ENCODE data around the gene WDR88. TPM values are rescaled to one million over a fixed set of nuclear protein-coding genes. Genes with fewer than 3 reads are reported as not detected.

Gene WDR88
- total and polyA plus RNA-seq, 2 of the 8 experiments (the other 6 are each of a cell fraction or from before 2014, with no cell fraction given) = not detected

DNA sequence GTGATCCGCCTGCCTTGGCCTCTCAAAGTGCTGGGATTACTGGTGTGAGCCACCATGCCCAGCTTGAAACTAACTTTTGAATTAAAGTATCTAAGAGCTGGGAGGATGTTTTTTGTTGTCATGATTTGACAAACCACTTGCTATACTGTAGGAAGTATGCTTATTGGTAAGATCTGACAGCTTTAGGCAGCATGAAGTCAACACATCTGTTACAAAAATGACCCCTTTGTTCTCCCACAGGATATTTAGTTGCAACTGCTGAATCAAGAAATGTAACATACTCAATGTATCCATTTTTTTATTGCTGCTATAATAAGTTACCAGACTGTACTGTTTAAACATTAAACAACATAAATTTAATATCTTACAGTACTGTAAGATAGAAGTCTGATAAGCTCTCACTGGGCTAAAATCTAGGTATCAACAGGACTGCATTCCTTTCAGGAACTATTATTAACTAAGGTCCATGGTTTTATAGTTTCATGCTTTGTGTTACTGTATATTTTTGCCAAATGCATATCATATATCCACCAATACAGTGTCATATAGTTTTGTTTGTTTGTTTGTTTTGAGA, 39.4 kb downstream of the WDR88 start:
- Histone ChIP-seq H2BK5ac (ENCODE audit: low read depth, low read length) (no peak overlapping the region), H3K4me3 (ENCODE audit: extremely low read depth in 1 of 4, insufficient read depth in 2 of 4, low read depth in 3 of 4, low read length in 4 of 4) (no peak overlapping the region), H3K4me1 (replicated peaks in 1 of 4; ENCODE audit: control insufficient read depth in 3 of 4, insufficient read depth in 4 of 4, low read length in 3 of 4) (peaks cover 0 to 3% (median under 1%) of the 10 kb centered on the region in 4 experiments; a peak in 2 of 7 replicates), H4K91ac (replicated peaks; ENCODE audit: insufficient read length, low read length) (no peak overlapping the region), H3K4ac (replicated peaks; ENCODE audit: insufficient read length, low read depth, low read length) (no peak overlapping the region), H3K79me1 (ENCODE audit: low read depth, low read length) (peaks cover 3% of the 10 kb centered on the region; the same call in 1 of the 2 replicates), H2AFZ (ENCODE audit: low read length) (no peak overlapping the region), H2BK15ac (ENCODE audit: low read length) (no peak overlapping the region), H3K9ac (replicated peaks in 1 of 4; ENCODE audit: extremely low read depth in 1 of 4, low read depth in 3 of 4, low read length in 3 of 4) (no peak overlapping the region), H3K56ac (replicated peaks; ENCODE audit: insufficient read length, low read depth, low read length) (no peak overlapping the region), H3K4me2 (ENCODE audit: insufficient read depth in 1 of 2, low read depth in 2 of 2, low read length in 2 of 2) (no peak overlapping the region), H4K5ac (ENCODE audit: insufficient read length, low read depth, low read length) (no peak overlapping the region), H3K14ac (ENCODE audit: insufficient read length) (no peak overlapping the region), H2BK12ac (ENCODE audit: low read depth, low read length) (no peak overlapping the region), H2BK120ac (replicated peaks; ENCODE audit: low read depth, low read length) (no peak overlapping the region), H3K18ac (ENCODE audit: extremely low read depth, low read length) (no peak overlapping the region), H3K27me3 (replicated peaks in 1 of 4; ENCODE audit: control insufficient read depth in 3 of 4, extremely low read depth in 1 of 4, insufficient read depth in 3 of 4, low read length in 3 of 4) (no peaks in the 10 kb centered on the region), H2BK20ac (ENCODE audit: low read length) (no peak overlapping the region), H3K23ac (ENCODE audit: insufficient read length) (no peak overlapping the region), H2AK5ac (ENCODE audit: low read depth, low read length) (no peak overlapping the region), H4K8ac (ENCODE audit: extremely low read depth, insufficient read depth, low read length) (no peak overlapping the region), H3K27ac (ENCODE audit: low read depth, low read length) (no peak overlapping the region), H4K20me1 (replicated peaks in 1 of 2; ENCODE audit: control insufficient read depth in 1 of 2, insufficient read depth in 2 of 2, low read length in 2 of 2) (peaks cover 0 to 5% of the 10 kb centered on the region in 2 experiments), H3K79me2 (ENCODE audit: control insufficient read depth in 1 of 2, insufficient read depth in 2 of 2, low read length in 2 of 2) (0 out of 4 replicates have a peak, but pooled peaks cover 0 to 3% of the 10 kb centered on the region in 2 experiments), H3K9me3 (ENCODE audit: insufficient read depth in 2 of 2, low read depth in 1 of 2, low read length in 1 of 2) (0 out of 4 replicates have a peak, but pooled peaks cover 0 to 4% of the 10 kb centered on the region in 2 experiments), H3K36me3 (ENCODE audit: control insufficient read depth in 2 of 4, insufficient read depth in 4 of 4, low read length in 3 of 4) (no peaks in the 10 kb centered on the region), H3K23me2 (ENCODE audit: low read depth, low read length) (peaks cover 5% of the 10 kb centered on the region)
- DNase-seq (ENCODE audit: low read depth in 1 of 2, low spot score in 2 of 2) = no peak
- 82% methylated on average over 1 of the region's 1 CpG; no CpG with 5 or more reads in 1 of the 2 experiments for WGBS, 2 experiments (ENCODE audit: extremely low coverage in 1 of 2, insufficient coverage in 1 of 2, insufficient read length in 1 of 2, insufficient replicate concordance in 2 of 2, low coverage in 1 of 2, low lambda C conversion rate in 2 of 2, missing lambda C conversion rate in 1 of 2)
- POLR2A ChIA-PET (ENCODE audit: partially characterized antibody) = interaction anchor here (1.9 kb wide), 1 partner anchor 9 kb away, joined by 4 read pairs; no protein-coding TSS in a partner anchor
- CTCF ChIA-PET (ENCODE audit: partially characterized antibody) = interaction anchor here (0.7 to 2.0 kb wide), 4 partner anchors 13 to 43 kb away, joined by 3 to 9 read pairs (median 5); no protein-coding TSS in a partner anchor
- FAIRE-seq = no peak
- no peak for TF ChIP-seq MAFK (IDR thresholded peaks at IDR 0.05; ENCODE audit: low read depth, low read length)
- no peak for TF ChIP-seq NANOG (IDR thresholded peaks at IDR 0.05; ENCODE audit: insufficient read depth, low read depth, low read length, poor library complexity, severe bottlenecking)
- no peak for TF ChIP-seq BRCA1 (IDR thresholded peaks at IDR 0.05; ENCODE audit: low read depth, low read length)
- no peak for TF ChIP-seq EGR1 (IDR thresholded peaks at IDR 0.05; ENCODE audit: borderline replicate concordance, low read depth, low read length)
- no peak for TF ChIP-seq PHF8 (conservative IDR thresholded peaks at IDR 0.05; ENCODE audit: low read depth, low read length)
- TF ChIP-seq, protein P1, sequence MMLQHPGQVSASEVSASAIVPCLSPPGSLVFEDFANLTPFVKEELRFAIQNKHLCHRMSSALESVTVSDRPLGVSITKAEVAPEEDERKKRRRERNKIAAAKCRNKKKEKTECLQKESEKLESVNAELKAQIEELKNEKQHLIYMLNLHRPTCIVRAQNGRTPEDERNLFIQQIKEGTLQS (IDR thresholded peaks at IDR 0.05; ENCODE audit: insufficient read depth, low read depth, low read length) = no peak
- TF ChIP-seq RBBP5 (IDR thresholded peaks at IDR 0.05; ENCODE audit: borderline replicate concordance, low read depth, low read length) = no peak
- no peak for TF ChIP-seq RXRA (IDR thresholded peaks at IDR 0.05; ENCODE audit: insufficient read depth, low read depth, low read length)
- TF ChIP-seq CTCF (IDR thresholded peaks at IDR 0.05; ENCODE audit: control extremely low read depth in 1 of 3, insufficient read depth in 1 of 3, low read depth in 1 of 3, low read length in 3 of 3) = no peak

All from H1 (cell line).